HG02970 (cell line): ENCODE results near the gene ASF1A.

Experiments used
- ATAC-seq: cut with Tn5 transposase; IDR thresholded peaks from one replicate; pipeline ENCODE4 v1.9.1; 2021; ENCODE audit warnings: mild to moderate bottlenecking, moderate library complexity, moderate number of reproducible peaks; ENCODE audit not compliant: unreplicated experiment, low FRiP score

Gene ASF1A

DNA sequence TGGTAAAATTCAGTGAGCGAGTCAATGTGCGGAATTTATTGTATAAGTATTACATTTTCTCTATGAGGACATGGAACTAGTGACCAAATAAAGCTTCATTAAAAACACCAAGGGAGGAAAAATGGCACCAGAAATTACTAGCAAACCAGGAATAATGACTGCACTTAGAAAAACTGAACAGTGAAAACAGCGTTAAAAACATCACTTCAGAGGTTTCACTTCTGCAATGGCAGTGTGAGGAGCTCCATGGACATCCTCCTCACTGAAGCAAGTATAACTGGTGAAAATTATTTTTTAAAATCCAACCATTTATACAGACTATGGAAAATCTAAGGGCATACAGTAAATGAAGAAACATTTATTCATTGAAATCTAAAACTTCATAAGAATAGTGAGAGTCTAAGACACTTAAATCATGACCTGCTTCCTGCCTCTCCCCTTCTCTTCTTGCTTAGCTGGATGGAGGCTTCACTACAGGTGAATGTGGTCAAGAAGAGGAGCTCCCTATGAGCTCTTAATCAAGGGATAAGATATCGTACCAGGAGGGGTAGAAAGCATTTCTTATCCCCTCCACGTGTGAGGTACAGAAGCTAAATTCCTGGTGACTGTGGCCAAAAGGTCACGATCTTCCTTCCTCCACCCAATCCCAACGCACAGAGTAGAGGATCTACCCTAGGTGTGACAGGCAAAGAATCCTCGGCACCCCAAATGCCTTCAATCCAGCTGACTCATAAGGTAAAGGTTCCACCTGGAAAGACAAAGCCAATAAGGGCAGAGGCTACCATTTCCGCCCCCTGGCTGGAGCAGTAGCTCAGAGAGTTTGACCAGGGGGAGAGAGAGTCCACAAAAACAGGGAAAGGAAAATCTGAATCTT lies 12.3 kb upstream of the ASF1A start:
- ATAC-seq = peak; percentile 61

DNA sequence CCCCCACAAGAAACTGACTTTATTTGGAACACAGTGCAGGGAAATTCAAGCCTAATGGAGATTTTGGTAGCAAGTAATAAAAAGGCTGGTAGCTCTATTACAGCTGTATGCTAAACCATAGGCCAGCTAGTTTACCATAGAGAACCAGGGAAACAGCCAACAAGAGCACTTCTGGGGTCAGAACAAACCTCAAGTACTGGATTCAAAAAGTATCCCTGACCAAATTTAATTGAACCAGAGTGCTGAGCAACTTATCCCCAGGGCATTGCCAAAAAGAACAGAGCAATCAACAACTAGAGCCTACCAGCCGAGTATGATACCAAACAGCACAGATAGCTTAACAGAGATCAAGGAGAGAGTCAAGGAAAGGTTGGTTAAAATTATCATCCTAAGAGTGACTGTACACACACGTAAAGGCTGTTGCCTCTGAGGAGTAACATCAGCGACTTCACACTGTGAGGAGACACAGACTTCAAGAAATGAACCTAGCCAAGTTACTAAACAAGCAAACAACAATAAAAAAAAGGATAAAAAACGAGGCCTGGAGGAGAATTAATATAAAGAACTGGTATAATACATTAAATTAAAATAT lies 11.5 kb upstream of the ASF1A start:
- ATAC-seq = no peak

DNA sequence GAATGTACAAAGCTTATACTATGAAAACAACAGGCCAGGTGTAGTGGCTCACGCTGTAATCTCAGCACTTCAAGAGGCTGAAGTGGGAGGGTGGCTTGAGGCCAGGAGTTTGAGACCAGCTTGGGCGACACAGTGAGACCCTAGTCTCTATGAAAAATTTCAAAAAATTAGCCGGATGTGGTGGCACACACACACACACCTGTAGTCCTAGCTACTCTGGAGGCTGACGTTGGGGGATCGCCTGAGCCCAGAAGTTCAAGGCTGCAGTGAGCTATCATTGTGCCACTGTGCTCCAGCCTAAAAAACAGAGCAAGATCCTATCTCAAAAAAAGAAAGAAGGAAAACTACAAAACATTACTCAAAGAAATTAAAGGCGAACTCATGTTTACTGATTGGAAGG lies 7.3 kb upstream of the ASF1A start:
- ATAC-seq = no peak

DNA sequence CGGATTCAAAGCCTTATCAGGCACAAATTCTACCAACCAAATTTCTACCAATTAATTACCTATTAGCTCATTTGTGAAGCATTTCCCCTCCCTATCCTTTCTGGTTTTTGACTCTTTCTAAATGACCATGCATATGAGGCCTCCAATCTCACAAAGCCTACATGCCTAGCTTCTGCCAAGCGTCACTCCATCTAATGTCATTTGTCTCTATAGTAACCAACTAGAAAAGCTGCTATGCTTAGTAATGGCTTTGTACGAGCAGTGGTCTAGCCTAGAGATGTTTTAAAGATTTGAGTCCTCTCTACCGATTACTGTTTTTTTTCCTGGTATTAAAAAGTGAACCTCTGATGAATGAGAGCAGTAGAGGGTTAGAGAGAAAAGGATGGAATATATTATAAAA lies 4.8 kb upstream of the ASF1A start:
- no peak for ATAC-seq

DNA sequence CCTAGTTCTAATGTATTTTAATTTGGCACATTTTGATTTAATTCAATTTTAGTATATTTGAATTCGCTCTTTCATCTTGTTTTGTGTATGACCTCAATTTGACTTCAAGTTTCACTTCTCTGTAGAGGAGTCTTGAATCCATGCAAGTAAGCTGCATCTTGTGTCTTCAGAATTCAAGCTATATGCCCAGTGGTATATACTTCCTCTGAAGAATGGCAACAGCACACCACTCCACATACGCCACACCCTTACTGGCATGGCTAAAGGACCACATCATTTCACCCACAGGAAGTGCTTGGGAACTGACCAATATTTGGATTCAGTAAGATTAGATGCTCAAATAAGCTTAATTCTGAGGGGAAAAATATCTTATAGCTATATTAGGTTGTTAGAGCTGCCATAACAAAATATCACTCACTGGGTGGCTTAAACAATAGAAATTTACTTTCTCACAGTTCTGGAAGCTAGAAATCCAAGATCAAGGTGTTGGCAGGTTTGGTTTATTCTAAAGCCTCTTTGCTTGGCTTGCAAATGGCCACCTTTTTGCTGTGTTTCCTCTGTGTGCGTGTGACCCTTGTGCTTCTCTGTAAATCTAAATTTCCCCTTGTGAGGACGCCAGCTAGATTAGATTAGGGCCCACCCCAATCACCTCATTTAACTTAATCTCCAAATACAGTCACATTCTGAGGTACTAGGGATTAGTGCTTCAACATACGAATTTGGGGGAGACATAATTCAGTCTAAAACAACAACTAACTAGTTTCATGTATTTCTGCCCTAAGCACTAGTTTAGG lies 2.8 kb upstream of the ASF1A start:
- ATAC-seq = no peak

DNA sequence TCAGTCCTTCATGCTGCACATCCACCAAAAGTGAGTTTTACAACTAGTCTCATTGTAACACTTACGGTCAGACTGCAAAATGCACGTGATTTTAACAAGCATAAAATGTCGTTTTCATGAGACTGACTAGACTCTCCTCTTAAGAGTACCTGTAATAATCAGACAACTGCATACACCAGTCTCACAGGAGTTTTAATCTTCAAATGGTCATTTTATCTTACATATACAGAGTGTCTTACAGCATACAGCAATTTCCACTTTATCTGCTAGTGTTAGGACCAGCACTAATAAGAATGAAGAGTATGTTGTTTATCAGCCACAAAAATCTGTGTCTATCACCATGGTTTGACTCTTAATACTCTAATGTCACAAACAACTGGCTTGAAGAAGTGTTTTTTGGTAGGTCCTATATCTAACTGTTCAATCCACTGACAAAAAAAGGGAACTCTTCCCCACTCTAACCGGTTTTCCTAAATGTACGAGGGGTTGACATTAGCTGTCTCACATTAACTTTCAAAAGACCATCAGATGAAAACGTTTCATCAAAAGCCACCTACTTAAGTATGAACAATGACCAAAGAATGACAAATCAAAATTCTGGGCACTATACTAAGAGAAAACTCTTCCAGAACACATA lies 1.5 kb upstream of the ASF1A start:
- ATAC-seq = no peak

DNA sequence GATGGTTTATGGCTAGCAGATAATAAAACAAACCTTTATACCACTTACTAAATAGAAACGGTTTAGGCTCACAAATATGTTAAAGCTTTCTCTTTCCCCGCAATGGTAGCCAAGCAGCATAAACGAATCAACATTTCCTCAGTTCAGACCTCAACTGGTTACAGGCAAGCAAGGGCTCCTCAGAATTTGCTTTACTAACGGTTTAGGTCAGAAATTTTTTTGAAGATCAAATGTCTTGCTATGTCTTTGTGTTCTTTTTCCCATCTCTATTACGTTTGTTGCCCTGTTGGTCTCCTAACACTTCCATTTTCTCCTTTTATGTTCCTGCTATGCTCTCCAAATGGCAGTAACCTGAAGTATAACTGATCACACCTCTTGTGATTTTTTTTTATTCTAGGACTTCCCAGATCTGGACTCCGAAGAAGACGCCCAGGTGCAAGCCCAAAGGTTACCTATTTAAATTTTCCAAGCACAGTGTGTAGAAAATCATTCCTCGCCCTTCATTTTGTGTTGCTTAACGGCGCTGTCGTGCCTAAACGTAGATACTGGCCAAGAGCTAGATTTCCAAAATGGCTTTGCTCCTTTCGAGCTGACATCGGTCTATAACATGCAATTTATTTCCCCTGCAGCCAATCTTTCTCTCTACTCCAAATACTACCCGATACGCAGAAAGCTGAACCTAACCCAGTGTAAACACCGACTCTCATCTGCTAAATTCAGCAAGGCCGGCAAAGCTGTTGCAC lies 717 bp upstream of the ASF1A start:
- peak; percentile 8 for ATAC-seq

DNA sequence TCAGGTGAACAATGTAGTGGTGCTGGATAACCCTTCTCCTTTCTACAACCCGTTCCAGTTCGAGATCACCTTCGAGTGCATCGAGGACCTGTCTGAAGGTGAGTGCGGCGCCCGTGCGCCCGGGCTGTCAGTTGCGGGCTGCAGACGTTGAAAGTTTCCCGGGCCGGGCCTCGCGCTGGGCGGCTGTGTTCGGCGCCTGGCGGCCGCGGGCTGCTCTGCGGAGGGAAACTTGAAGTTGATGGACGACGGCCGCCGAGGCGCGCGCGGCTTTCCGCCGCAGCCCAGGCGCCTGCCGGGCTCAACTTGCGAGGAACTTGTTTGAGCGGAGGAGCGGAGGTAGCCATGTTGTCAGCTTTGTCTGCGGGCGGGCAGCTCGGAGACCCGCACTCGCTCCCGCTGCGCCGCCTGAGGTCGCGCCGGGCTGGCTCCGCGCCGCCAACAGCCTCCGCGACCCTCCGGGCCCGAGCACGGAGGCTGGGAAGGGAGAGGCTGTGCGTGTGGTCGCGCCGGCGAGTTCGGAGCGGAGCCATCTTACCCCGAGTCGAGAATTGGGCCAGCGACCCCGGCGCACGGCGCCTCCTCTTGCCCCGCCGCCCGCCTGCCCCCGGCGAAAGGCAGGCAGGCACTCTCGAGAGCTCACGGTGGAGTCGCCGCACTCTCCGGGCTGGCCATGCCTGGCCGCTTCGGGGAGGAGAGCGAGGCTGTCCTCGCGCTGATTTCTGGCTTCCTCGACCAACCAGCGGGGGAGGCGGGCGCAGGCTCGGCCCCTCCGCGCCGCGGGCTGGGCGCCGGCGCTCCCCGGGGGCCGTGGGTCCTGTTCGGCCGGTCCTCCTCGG lies 691 bp downstream of the ASF1A start:
- peak; percentile 27 for ATAC-seq

DNA sequence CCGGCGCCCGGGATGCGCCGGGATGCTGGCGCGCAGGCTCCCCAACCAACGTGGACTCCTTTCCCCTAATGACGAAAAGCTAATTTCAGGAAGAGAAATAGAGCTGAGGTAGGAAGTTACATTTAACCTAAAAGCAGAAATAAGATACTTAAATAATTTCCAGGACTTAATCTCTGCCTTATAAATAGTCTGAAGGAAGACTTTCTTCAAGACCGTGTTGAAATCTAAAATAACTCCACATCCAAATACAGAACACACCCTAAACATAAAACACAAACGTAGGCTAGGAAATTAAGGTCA lies 1.3 kb downstream of the ASF1A start:
- no peak for ATAC-seq

DNA sequence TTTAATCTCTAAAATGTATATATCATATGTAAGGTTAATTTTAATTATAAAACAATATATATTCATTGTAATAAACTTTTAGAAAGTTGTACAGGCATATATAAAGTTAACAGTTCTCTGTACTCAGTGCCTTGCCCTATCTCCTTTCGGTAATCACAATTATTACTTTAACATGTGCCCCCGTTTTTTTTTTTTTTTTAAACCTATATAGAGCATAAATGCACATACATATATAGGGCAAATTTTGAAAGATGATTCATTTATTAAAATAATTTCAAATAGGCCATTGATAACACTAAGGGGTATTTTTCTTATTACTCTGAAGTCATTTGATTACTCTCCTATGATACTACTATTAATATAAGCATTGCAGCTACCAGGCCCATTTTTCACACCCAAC lies 1.9 kb downstream of the ASF1A start:
- no peak for ATAC-seq

DNA sequence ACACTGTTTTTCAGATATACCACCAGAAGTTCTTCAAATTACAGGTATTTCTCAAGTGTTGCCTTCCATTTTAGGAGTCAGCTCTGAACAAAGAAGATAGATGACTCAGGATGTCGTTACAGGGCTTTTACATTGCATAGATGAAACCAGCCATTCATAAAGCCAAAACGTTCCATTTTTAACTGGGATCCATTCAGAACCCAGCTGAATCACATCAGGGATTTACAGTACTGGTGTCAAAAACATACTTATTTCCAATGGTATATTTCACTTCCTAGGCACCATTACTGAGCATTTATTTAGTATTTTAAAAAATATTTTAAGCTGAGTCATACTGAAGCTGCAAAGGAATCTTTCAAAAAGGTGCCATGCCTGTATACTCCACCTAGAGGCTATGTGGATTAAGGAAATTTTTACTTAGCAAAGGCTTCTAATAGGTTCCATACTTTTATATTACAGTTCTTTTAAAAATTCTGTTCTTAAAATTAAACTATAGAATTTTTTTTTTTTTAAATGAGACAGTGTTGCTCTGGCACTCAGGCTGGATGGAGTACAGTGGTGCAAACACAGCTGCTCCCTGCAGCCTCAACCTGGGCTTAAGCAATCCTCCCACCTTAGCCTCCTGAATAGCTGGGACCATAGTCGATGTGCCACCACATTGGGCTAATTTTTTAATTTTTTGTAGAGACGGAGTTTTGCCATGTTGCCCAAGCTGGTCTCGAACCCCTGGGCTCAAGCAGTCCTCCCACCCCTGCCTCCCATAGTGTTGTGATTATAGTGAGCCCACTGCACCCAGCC lies 2.6 kb downstream of the ASF1A start:
- ATAC-seq = no peak

DNA sequence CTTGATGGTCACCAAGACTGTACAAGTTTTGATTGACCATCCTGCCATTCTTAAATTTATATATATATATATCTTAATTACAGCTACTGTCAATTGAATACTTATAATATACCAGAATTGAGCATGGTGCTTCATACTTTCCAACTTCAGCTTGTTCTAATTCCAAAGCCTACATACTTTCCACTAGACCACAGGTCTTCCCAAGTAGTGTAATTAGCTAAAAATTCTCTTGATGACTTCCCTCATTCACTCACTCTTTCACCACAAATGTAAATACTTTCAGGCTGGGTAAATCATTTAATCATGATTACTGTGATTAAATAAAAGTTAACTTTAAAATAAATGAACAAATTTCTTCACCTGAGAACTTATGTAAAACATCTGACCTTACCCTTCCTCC lies 3.4 kb downstream of the ASF1A start:
- no peak for ATAC-seq

DNA sequence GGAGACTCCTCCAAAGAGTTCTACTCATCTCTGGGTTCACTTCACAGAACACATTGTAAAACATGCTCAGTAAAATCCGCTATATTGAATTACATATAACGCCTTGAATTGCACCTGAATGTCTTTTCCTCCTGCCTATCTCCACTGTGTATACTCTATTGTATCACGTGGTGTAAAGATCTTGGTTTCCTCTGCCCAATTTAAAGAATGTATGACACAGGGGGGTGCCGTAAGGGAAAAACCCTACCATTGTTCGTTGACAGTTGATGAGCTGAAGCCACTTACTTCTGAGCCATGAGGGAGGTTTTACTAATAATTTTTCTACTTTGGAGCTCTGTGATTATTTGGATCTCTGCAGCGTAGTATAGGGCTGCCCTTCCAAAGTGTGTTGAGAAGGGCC lies 6.0 kb downstream of the ASF1A start:
- ATAC-seq = no peak

DNA sequence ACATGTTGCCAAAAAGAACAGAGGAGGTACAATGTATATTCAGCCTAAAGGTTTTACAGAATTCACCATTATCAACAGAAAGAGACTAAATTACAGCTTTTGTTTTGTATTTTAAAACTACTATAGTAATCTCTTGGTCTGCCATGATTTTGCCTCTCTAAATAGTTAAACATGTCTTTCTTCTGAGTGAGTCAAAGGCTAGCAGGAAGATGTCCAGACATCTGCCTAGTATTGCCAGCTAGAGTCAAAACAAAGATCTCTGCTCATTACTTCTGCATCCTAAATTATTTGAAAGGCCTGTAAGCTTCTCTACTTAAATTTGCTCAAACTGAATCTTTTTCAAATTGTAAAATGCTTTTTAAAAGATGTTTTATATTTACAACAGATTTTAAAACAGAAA lies 8.8 kb downstream of the ASF1A start:
- ATAC-seq = no peak

DNA sequence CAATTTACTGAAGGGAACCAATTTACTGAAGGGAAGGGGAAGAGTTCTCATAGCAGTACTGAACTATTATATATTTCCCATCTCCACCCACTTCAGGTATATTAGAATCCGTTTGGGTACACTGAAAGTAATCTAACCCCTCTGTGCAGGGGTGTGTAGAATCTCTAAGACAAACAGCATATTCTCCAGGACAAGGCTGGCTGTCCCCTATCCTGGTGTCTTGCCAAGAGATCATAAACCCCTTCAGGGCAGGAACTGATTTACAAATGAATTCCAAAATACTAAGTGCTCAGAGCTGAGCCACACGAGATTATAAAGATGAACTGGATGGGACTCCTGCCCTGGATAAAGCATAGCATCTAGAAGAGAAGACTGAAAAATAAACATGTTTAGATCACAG lies 9.2 kb downstream of the ASF1A start:
- ATAC-seq = no peak

DNA sequence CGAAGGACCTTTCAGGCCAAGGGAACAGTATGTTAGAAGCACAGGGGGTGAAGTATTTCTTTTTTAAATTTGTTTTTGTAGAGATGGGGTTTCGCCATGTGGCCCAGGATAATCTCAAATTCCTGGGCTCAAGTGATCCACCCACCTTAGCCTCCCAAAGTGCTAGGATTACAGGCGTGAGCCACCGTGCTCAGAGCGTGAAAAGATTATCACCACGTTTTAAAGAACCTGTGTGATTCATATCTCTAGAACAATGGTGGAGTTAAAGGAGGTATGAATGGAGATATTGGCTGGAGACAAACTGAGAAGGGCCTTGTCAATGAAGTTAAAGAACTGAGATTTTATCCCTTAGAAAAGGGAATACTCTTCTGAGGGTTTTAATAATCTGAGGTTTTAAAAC lies 9.7 kb downstream of the ASF1A start:
- ATAC-seq = no peak

DNA sequence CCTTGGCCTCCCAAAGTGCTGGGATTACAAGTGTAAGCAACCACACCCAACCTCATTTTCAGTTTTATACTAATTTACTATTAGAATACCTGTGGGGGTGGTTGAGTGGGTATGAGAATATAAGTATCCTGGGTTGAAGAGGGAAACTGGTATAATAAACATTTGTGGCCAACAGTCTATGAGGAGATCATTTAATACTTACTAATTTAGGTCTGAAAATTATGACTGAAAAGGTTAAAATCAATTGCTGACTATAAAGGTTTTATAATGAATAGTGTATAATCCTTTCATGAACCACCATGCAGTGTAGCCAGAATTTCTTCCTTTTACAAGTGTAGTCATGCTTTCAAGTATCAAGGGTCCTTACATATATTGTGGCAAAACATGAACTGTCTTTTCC lies 11.1 kb downstream of the ASF1A start:
- no peak for ATAC-seq

DNA sequence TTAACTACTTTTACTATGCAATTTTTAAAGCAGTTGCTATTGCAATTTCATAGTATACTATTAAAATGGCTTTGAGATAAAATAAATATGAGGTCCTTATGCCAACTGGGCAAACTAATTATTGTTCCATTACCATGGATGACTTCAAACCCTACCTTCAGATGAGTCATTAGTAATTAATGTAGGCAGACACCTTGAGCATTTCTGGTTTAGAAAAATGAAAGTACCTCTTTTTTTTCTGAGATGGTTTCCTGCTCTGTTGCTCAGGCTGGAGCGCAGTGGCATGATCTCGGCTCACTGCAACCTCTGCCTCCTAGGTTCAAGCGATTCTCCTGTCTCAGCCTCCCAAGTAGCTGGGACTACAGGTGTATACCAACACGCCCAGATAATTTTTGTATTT lies 11.9 kb downstream of the ASF1A start:
- ATAC-seq = no peak

DNA sequence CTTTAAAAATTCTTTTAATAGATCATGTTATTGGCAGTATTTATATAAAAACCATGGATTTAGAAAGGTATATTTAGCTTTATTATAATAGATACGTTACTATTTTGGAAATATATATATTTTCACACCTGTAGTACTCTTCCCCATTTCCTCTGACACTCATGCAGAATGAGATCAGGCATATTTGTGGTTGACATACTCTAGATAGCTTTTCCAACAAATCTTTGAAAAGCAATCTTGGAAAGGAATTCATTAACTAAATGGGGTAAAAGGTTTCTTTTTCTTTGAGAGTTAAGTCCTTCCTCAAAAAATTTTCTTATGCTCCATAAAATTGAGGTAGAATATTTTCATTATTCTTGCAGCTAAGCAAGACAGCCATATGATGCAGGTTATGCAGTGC lies 14.5 kb downstream of the ASF1A start:
- ATAC-seq = no peak
